DND-41 (cell line): Measurements from ENCODE around the gene LAGE3.

ENCODE experiments used
- ATAC-seq: fragments of 200-7000 bp; cut with Tn5 transposase; 3 replicates; pipeline ENCODE4 v1.9.1; 2021; ENCODE audit warnings: low read depth; ENCODE audit not compliant: insufficient read depth
- DNase-seq: peaks from one replicate; pipeline ENCODE4 v3.0.0-alpha.2; 2020
- H2AFZ ChIP-seq: 2 replicates; pipeline ENCODE4 v1.6.0; 2012; ENCODE audit warnings: low read depth, low read length
- H3K27ac ChIP-seq: 2 replicates; pipeline ENCODE4 v1.5.1; 2012; ENCODE audit warnings: low read length, inconsistent platforms
- H3K27me3 ChIP-seq: fragments of 200-600 bp; sonication (generic); 2 replicates; pipeline ENCODE4 v1.6.0; 2012; ENCODE audit warnings: low read length, mild to moderate bottlenecking, inconsistent platforms; ENCODE audit not compliant: insufficient read depth, poor library complexity
- H3K36me3 ChIP-seq: 2 replicates; pipeline ENCODE4 v1.5.1; 2012; ENCODE audit warnings: low read length, inconsistent platforms; ENCODE audit not compliant: insufficient read depth
- H3K4me1 ChIP-seq: 2 replicates; pipeline ENCODE4 v1.5.1; 2012; ENCODE audit warnings: mild to moderate bottlenecking, low read length; ENCODE audit not compliant: insufficient read depth
- H3K4me2 ChIP-seq: 2 replicates; pipeline ENCODE4 v1.6.0; 2012; ENCODE audit warnings: mild to moderate bottlenecking, moderate library complexity, low read length, inconsistent platforms; ENCODE audit not compliant: insufficient read depth
- H3K4me3 ChIP-seq, 2 experiments: fragments of 200-600 bp in 1 of 2; shearing (Covaris generic) in 1 of 2; 2 replicates each; pipeline ENCODE4 v1.5.1; 2012 to 2016; ENCODE audit warnings: inconsistent platforms in 2 of 2, low read length in 2 of 2, mild to moderate bottlenecking in 2 of 2, low read depth in 1 of 2, moderate library complexity in 1 of 2
- H3K79me2 ChIP-seq: 2 replicates; pipeline ENCODE4 v1.6.0; 2012; ENCODE audit warnings: low read length, inconsistent platforms; ENCODE audit not compliant: insufficient read depth
- H3K9ac ChIP-seq: 2 replicates; pipeline ENCODE4 v1.6.0; 2012; ENCODE audit warnings: low read depth, mild to moderate bottlenecking, inconsistent platforms, low read length, moderate library complexity
- H3K9me3 ChIP-seq: 2 replicates; pipeline ENCODE4 v1.5.1; 2012; ENCODE audit warnings: low read length, moderate library complexity, mild to moderate bottlenecking, inconsistent platforms; ENCODE audit not compliant: insufficient read depth, severe bottlenecking
- H4K20me1 ChIP-seq: 2 replicates; pipeline ENCODE4 v1.6.0; 2012; ENCODE audit warnings: low read length; ENCODE audit not compliant: insufficient read depth
- CTCF ChIP-seq: IDR thresholded peaks from 2 replicates; pipeline ENCODE4 v1.5.1; 2012; ENCODE audit warnings: borderline replicate concordance, low read length, moderate library complexity, mild to moderate bottlenecking; ENCODE audit not compliant: poor library complexity, severe bottlenecking; ENCODE audit errors: extremely low read depth
- EZH2 ChIP-seq: IDR thresholded peaks from 3 replicates; pipeline ENCODE4 v1.6.1; 2012; ENCODE audit warnings: borderline replicate concordance, low read depth, mild to moderate bottlenecking, moderate library complexity, low read length, inconsistent platforms; ENCODE audit not compliant: severe bottlenecking

The LAGE3 gene

GRCh38 chrX:154436983-154437752 lies 41.9 kb downstream of the LAGE3 start, which contains the start of gene GDI1:
Gene GDI1 (plus strand): TSS chrX:154437154. CDS start chrX:154437255, 101 bp downstream.
- Histone ChIP-seq H3K9me3 (no peaks in the 10 kb centered on the region), H3K4me3 (peak within 1 kb of the TSS; percentile 33 to 73; a peak in 3 of 4 replicates), H4K20me1 (peaks cover 28% of the 10 kb centered on the region), H3K4me2 (peak within 1 kb of the TSS; percentile 91), H3K79me2 (peaks cover 31% of the 10 kb centered on the region), H3K27ac (peak within 1 kb of the TSS; percentile 74), H2AFZ (peak within 1 kb of the TSS; percentile 68), H3K36me3 (peaks cover 76% of the 10 kb centered on the region), H3K4me1 (peaks cover 27% of the 10 kb centered on the region), H3K27me3 (no peaks in the 10 kb centered on the region), H3K9ac (peak within 1 kb of the TSS; percentile 67)
- DNase-seq: peak; percentile 56
- ATAC-seq: peak; percentile 57
- TF ChIP-seq CTCF (no peak), EZH2 (no peak)

GRCh38 chrX:154436374-154436982 lies 42.6 kb downstream of the LAGE3 start:
- TF ChIP-seq CTCF (no peak), EZH2 (no peak)
- Histone ChIP-seq H4K20me1 (peaks cover 28% of the 10 kb centered on the region), H3K79me2 (peaks cover 31% of the 10 kb centered on the region), H3K4me2 (peak overlapping the region; percentile 91), H3K27ac (peak overlapping the region; percentile 74), H3K9me3 (no peaks in the 10 kb centered on the region), H3K36me3 (peaks cover 75% of the 10 kb centered on the region), H3K4me3 (peak overlapping the region in 1 of 2 experiments; percentile 73; a peak in 3 of 4 replicates), H3K4me1 (peaks cover 27% of the 10 kb centered on the region), H3K9ac (peak overlapping the region; percentile 67), H3K27me3 (no peaks in the 10 kb centered on the region), H2AFZ (peak overlapping the region; percentile 68)
- ATAC-seq (peak; percentile 72), DNase-seq (peak; percentile 60)

- no peak for DNase-seq
- Histone ChIP-seq H3K36me3 (peaks cover 65% of the 10 kb centered on the region), H3K9ac (no peak overlapping the region), H3K27ac (no peak overlapping the region), H3K27me3 (no peaks in the 10 kb centered on the region), H4K20me1 (peaks cover 19% of the 10 kb centered on the region), H2AFZ (no peak overlapping the region), H3K4me2 (no peak overlapping the region), H3K4me1 (peaks cover 35% of the 10 kb centered on the region), H3K4me3 (no peak overlapping the region), H3K9me3 (no peaks in the 10 kb centered on the region), H3K79me2 (peaks cover 34% of the 10 kb centered on the region)
- ATAC-seq: no peak
- no peak for TF ChIP-seq EZH2
- TF ChIP-seq CTCF: no peak
These were observed 43.8 kb downstream of the LAGE3 start for GRCh38 chrX:154435171-154435733.
